ENCODE results near the gene RAB22A.

- TF ChIP-seq POLR2A (IDR thresholded peaks at IDR 0.05) = no peak
- TF ChIP-seq, protein P1, sequence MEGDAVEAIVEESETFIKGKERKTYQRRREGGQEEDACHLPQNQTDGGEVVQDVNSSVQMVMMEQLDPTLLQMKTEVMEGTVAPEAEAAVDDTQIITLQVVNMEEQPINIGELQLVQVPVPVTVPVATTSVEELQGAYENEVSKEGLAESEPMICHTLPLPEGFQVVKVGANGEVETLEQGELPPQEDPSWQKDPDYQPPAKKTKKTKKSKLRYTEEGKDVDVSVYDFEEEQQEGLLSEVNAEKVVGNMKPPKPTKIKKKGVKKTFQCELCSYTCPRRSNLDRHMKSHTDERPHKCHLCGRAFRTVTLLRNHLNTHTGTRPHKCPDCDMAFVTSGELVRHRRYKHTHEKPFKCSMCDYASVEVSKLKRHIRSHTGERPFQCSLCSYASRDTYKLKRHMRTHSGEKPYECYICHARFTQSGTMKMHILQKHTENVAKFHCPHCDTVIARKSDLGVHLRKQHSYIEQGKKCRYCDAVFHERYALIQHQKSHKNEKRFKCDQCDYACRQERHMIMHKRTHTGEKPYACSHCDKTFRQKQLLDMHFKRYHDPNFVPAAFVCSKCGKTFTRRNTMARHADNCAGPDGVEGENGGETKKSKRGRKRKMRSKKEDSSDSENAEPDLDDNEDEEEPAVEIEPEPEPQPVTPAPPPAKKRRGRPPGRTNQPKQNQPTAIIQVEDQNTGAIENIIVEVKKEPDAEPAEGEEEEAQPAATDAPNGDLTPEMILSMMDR (IDR thresholded peaks at IDR 0.05) = no peak
These were observed 64.7 kb downstream of the RAB22A start for GRCh38 chr20:58374027-58374850.

Data from adrenal gland (tissue), 5 donors.